Measurements from ENCODE around the gene KRTAP12-3. TPM values are rescaled to one million over a fixed set of nuclear protein-coding genes. Genes with fewer than 3 reads are reported as not detected.

KRTAP12-3 gene
- total RNA-seq, 3 donors from 2014 or later (not counting 1 experiment from before 2014, with no cell fraction given) = 1.0 to 1.1 TPM; not detected in 1

DNA sequence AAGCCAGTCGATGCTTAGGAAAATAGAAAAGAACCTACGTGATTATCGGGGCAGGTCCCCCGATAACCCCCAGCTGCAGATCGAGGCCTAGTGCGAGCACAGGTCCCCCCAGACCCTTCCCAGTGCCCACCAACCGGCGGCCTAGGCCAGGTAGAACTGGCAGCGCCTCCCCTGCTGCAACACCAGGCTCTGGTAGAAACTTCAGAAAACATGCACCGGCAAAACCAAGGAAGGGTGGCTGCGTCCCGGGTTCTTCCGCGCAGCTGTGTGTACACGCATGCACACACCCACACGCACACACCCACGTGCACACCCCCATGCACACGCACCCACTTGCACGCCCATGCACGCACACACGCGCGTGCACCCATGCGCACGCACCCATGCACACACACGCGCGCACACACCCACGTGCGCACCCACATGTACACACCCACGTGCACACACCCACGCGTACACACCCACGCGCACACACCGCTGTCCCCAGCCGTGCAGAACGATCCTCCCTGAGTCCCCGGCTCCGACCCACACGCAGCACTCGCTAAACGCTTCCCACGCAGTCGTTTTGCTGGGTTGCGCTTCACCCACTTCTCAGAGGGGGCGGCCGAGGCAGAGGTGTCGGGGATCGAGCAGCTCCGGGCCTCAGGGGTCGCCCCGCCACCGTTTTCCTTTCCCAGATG lies 48.4 kb downstream of the KRTAP12-3 start:
- peaks cover 32% of the 10 kb centered on the region for H3K4me1 ChIP-seq (ENCODE audit: control insufficient read depth, insufficient read depth, low read length)
- H3K27ac ChIP-seq (ENCODE audit: low read length) = no peak overlapping the region
- intact Hi-C loops (cut with micrococcal nuclease) = no loop called here
- H3K9me3 ChIP-seq (ENCODE audit: control insufficient read depth, insufficient read depth, low read length) = peaks cover 9% of the 10 kb centered on the region
- H3K4me3 ChIP-seq (ENCODE audit: low read length) = no peak overlapping the region
- peak overlapping the region; percentile 23 to 39 for H3K27ac Mint-ChIP-seq
- WGBS (ENCODE audit: insufficient coverage) = 12% methylated on average over 54 of the region's 54 CpGs
- H3K4me1 Mint-ChIP-seq = peaks cover 9 to 17% of the 10 kb centered on the region in 2 donors
- peaks cover 0 to 3% of the 10 kb centered on the region in 2 donors for H3K9me3 Mint-ChIP-seq
- peaks cover 70% of the 10 kb centered on the region for H3K27me3 ChIP-seq (ENCODE audit: control insufficient read depth, insufficient read depth, low read length)
- peak overlapping the region; percentile 53 for H3K4me3 Mint-ChIP-seq
- peaks cover 64 to 70% of the 10 kb centered on the region in 2 donors for H3K27me3 Mint-ChIP-seq (ENCODE audit: low read depth in 2 of 2)
- peaks cover 13% of the 10 kb centered on the region for H3K36me3 Mint-ChIP-seq
- no peaks in the 10 kb centered on the region for H3K36me3 ChIP-seq (ENCODE audit: control insufficient read depth, insufficient read depth, low read length)
- TF ChIP-seq CTCF (IDR thresholded peaks at IDR 0.05) = no peak
- ATAC-seq (peak in 2 of 3 donors; percentile 36 to 52), DNase-seq (no peak)

DNA sequence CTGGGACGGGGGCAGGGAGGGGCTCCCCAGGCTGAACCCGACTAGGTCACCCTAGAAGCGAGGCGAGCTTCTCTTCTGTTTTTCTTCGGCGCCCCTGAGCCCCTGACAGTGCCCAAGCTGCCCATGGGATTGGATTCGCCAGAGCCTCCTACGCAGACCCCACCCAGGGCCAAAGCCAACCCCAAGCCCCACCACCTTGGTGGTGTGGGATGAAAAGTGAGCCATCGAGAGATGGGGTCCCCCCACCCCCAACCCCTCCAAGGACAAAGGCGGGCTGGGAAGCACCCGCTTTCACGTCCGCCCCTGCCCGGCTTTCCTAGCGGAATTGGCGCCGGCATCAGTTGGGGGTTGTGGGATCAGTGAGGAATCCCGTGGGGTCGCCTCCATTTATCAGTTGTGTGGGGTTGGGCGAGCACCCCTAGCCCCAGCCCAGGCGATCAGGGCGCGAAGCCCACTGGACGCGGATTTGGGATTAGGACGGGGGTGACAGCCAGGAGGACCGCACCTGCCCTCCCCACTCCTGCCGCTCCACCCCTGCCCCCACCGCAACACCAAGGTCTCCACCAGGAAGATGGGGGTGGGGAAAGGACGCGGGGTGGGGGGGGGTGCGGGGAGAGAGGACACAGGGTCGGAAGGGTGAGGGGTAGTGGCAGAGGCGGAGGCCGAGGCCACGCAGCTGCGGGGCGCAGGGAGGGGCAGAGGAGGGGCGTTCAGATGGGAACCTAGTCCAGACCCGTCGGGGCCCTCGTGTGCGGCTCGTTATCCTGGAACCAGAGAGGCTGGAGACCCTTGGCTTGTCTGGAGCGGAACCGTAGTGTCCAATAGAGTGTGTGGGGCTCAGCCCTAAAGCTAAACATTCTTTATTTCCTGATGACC lies 49.2 kb downstream of the KRTAP12-3 start:
- peaks cover 74% of the 10 kb centered on the region for H3K27me3 ChIP-seq (ENCODE audit: control insufficient read depth, insufficient read depth, low read length)
- peaks cover 37% of the 10 kb centered on the region for H3K4me1 ChIP-seq (ENCODE audit: control insufficient read depth, insufficient read depth, low read length)
- 9% methylated on average over 35 of the region's 46 CpGs for WGBS (ENCODE audit: insufficient coverage)
- H3K4me3 ChIP-seq (ENCODE audit: low read length) = no peak overlapping the region
- H3K36me3 Mint-ChIP-seq = peaks cover 13% of the 10 kb centered on the region
- ATAC-seq (no peak), DNase-seq (no peak)
- peaks cover 9 to 22% of the 10 kb centered on the region in 2 donors for H3K4me1 Mint-ChIP-seq
- peaks cover 56 to 72% of the 10 kb centered on the region in 2 donors for H3K27me3 Mint-ChIP-seq (ENCODE audit: low read depth in 2 of 2)
- peaks cover 9% of the 10 kb centered on the region for H3K9me3 ChIP-seq (ENCODE audit: control insufficient read depth, insufficient read depth, low read length)
- no peak overlapping the region for H3K4me3 Mint-ChIP-seq
- no peak overlapping the region for H3K27ac ChIP-seq (ENCODE audit: low read length)
- no peaks in the 10 kb centered on the region for H3K36me3 ChIP-seq (ENCODE audit: control insufficient read depth, insufficient read depth, low read length)
- no peak for TF ChIP-seq CTCF (IDR thresholded peaks at IDR 0.05)
- intact Hi-C loops (cut with micrococcal nuclease) = no loop called here
- H3K27ac Mint-ChIP-seq = no peak overlapping the region
- H3K9me3 Mint-ChIP-seq = peaks cover 0 to 3% of the 10 kb centered on the region in 2 donors

Other genes with a start within 250 kb of the KRTAP12-3 start
- under 1 TPM; 0.36 to 0.50 (median 0.38) TPM for gene LRRC3, start 202.4 kb upstream of the KRTAP12-3 start, total RNA-seq
- not detected for gene KRTAP10-1, start 117.7 kb upstream of the KRTAP12-3 start, total RNA-seq
- not detected for gene KRTAP10-2, start 106.4 kb upstream of the KRTAP12-3 start, total RNA-seq
- gene KRTAP10-3, start 99.1 kb upstream of the KRTAP12-3 start, total RNA-seq = not detected
- not detected for gene KRTAP10-4, start 84.2 kb upstream of the KRTAP12-3 start, total RNA-seq
- gene KRTAP10-5, start 77.3 kb upstream of the KRTAP12-3 start, total RNA-seq = not detected
- not detected for gene KRTAP10-6, start 65.4 kb upstream of the KRTAP12-3 start, total RNA-seq
- not detected for gene KRTAP10-7, start 57.3 kb upstream of the KRTAP12-3 start, total RNA-seq
- gene KRTAP10-8, start 45.9 kb upstream of the KRTAP12-3 start, total RNA-seq = not detected
- not detected for gene KRTAP10-9, start 30.8 kb upstream of the KRTAP12-3 start, total RNA-seq
- not detected for gene KRTAP10-10, start 20.6 kb upstream of the KRTAP12-3 start, total RNA-seq
- not detected for gene KRTAP10-11, start 11.5 kb upstream of the KRTAP12-3 start, total RNA-seq
- not detected for gene KRTAP12-4, start 3.3 kb upstream of the KRTAP12-3 start, total RNA-seq
- not detected for gene KRTAP12-2, start 9.0 kb downstream of the KRTAP12-3 start, total RNA-seq
- not detected for gene KRTAP12-1, start 24.2 kb downstream of the KRTAP12-3 start, total RNA-seq
- not detected for gene KRTAP10-12, start 39.2 kb downstream of the KRTAP12-3 start, total RNA-seq
- gene TSPEAR, start 53.6 kb downstream of the KRTAP12-3 start, total RNA-seq = not detected
- gene UBE2G2, start 143.9 kb downstream of the KRTAP12-3 start, total RNA-seq = 100 to 1,000 TPM in 2 of 3 donors, 10 to 100 TPM in 1; 89.1 to 109 (median 107) TPM
- gene SUMO3, start 160.1 kb downstream of the KRTAP12-3 start, total RNA-seq = 10 to 100 TPM; 64.0 to 70.1 (median 65.2) TPM
- gene PTTG1IP, start 215.8 kb downstream of the KRTAP12-3 start, total RNA-seq = 100 to 1,000 TPM in 2 of 3 donors, 10 to 100 TPM in 1; 96.8 to 144 (median 126) TPM